Fibroblast of lung (primary cell): ENCODE data around the gene STX3. TPM values are rescaled to one million over a fixed set of nuclear protein-coding genes. Genes with fewer than 3 reads are reported as not detected.

Source experiments
- DNase-seq, 2 donors: peaks; one replicate each; pipeline versions ENCODE4 v3.0.0 to v3.0.0-alpha.2; 2010; ENCODE audit warnings: low read depth in 2 of 2
- H2AFZ ChIP-seq: 2 replicates; pipeline ENCODE4 v1.5.1; 2012; ENCODE audit warnings: low read length, control low read depth, inconsistent platforms
- H3K27ac ChIP-seq: 2 replicates; pipeline ENCODE4 v1.5.1; 2011; ENCODE audit warnings: low read length, control low read depth; ENCODE audit not compliant: insufficient read depth
- H3K27me3 ChIP-seq: 2 replicates; pipeline ENCODE4 v1.5.1; 2011; ENCODE audit warnings: mild to moderate bottlenecking, low read length; ENCODE audit not compliant: control insufficient read depth, insufficient read depth
- H3K36me3 ChIP-seq: 2 replicates; pipeline ENCODE4 v1.5.1; 2011; ENCODE audit warnings: low read length; ENCODE audit not compliant: control insufficient read depth, insufficient read depth
- H3K4me1 ChIP-seq: 2 replicates; pipeline ENCODE4 v1.5.1; 2011; ENCODE audit warnings: low read length; ENCODE audit not compliant: control insufficient read depth, insufficient read depth; ENCODE audit errors: extremely low read depth
- H3K4me2 ChIP-seq: 2 replicates; pipeline ENCODE4 v1.5.1; 2011; ENCODE audit warnings: low read length, control low read depth; ENCODE audit not compliant: insufficient read depth; ENCODE audit errors: extremely low read depth
- H3K4me3 ChIP-seq, 4 experiments: fragments of 200-600 bp in 1 of 4; sonication (generic) in 1 of 4; replicated peaks in 1 of 4; 2 replicates each; pipeline ENCODE4 v1.5.1; 2011 to 2016; ENCODE audit warnings: low read length in 4 of 4, low read depth in 3 of 4, mild to moderate bottlenecking in 3 of 4, control low read depth in 2 of 4, inconsistent platforms in 1 of 4, mixed read lengths in 1 of 4; ENCODE audit not compliant: insufficient read depth in 1 of 4; ENCODE audit errors: control extremely low read depth in 1 of 4
- H3K79me2 ChIP-seq: 2 replicates; pipeline ENCODE4 v1.5.1; 2012; ENCODE audit warnings: mild to moderate bottlenecking, low read length, inconsistent platforms; ENCODE audit not compliant: control insufficient read depth, insufficient read depth
- H3K9ac ChIP-seq: 2 replicates; pipeline ENCODE4 v1.5.1; 2011; ENCODE audit warnings: mild to moderate bottlenecking, low read length, control low read depth; ENCODE audit not compliant: insufficient read depth
- H3K9me3 ChIP-seq: 2 replicates; pipeline ENCODE4 v1.5.1; 2012; ENCODE audit warnings: low read depth, low read length; ENCODE audit not compliant: control insufficient read depth, insufficient read depth
- H4K20me1 ChIP-seq: 2 replicates; pipeline ENCODE4 v1.5.1; 2011; ENCODE audit warnings: low read length; ENCODE audit not compliant: control insufficient read depth, insufficient read depth; ENCODE audit errors: extremely low read depth
- EZH2 ChIP-seq: IDR thresholded peaks from 2 replicates; pipeline ENCODE4 v1.5.1; 2012; ENCODE audit warnings: low read length, control low read depth, mild to moderate bottlenecking; ENCODE audit errors: missing control alignments
- polyA plus RNA-seq, 2 donors: library from polyadenylated mRNA; depleted of rRNA in 1 of 2; stranded (reverse) in 1 of 2; unstranded in 1 of 2; fragments of >200 nt; gene quantifications; 2 replicates each; pipeline ENCODE4 v1.2.1, GENCODE V29; 2011 to 2012; ENCODE audit warnings: missing spikeins in 1 of 2
- total RNA-seq: library from RNA; depleted of rRNA; stranded (reverse); fragments of >200 nt; gene quantifications from 2 replicates; pipeline ENCODE4 v1.2.1, GENCODE V29; 2014
- TF ChIP-seq, protein P1 (sequence below), 2 donors: IDR thresholded peaks in 1 of 2; conservative IDR thresholded peaks in 1 of 2; 1 replicate in 1 of 2; 2 replicates in 1 of 2; pipeline ENCODE4 v1.5.1; 2011 to 2012; ENCODE audit warnings: low read length in 2 of 2, control low read depth in 1 of 2, inconsistent platforms in 1 of 2, low read depth in 1 of 2, mild to moderate bottlenecking in 1 of 2

Gene STX3
- total and polyA plus RNA-seq, 2 donors (not counting 1 experiment from before 2014, with no cell fraction given) = 19.0 to 21.9 TPM

DNA sequence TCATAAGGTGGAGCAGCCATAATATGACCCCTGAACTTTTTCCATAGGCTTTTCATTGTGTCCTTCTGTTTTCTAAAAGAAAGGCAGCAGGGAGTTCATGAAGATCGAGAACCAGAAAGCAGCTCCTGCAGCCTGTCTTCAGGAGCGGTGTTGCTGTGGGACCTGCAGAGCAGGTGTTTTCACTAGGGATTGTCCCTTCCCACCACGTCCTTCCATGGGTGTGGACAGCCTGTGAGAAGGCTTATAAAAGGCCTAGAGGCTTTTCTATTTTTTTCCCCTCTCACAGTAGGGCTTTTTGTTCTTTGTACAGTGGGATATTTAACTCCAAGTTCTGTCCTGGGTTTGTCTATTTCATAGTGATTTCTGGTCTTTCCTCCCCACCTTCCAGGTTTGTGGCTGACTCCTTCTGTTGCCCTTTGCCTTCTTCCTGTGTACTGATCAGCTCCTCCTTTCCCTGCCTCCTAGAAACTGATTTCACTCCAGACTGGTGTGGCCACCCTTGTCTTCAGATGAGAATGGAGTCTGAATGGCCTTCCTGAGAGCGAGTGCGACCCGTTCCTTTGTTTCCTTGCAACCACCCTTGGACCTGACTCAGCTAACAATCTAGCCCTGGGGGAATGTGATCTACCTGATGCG, 45.3 kb downstream of the STX3 start:
- Histone ChIP-seq H3K27ac (no peak overlapping the region), H3K4me1 (no peaks in the 10 kb centered on the region), H2AFZ (no peak overlapping the region), H3K4me3 (no peak overlapping the region), H3K27me3 (no peaks in the 10 kb centered on the region), H3K79me2 (no peaks in the 10 kb centered on the region), H4K20me1 (no peaks in the 10 kb centered on the region), H3K9me3 (no peaks in the 10 kb centered on the region), H3K36me3 (peaks cover 2% of the 10 kb centered on the region), H3K9ac (no peak overlapping the region), H3K4me2 (no peak overlapping the region)
- no peak for DNase-seq
- TF ChIP-seq, protein P1, sequence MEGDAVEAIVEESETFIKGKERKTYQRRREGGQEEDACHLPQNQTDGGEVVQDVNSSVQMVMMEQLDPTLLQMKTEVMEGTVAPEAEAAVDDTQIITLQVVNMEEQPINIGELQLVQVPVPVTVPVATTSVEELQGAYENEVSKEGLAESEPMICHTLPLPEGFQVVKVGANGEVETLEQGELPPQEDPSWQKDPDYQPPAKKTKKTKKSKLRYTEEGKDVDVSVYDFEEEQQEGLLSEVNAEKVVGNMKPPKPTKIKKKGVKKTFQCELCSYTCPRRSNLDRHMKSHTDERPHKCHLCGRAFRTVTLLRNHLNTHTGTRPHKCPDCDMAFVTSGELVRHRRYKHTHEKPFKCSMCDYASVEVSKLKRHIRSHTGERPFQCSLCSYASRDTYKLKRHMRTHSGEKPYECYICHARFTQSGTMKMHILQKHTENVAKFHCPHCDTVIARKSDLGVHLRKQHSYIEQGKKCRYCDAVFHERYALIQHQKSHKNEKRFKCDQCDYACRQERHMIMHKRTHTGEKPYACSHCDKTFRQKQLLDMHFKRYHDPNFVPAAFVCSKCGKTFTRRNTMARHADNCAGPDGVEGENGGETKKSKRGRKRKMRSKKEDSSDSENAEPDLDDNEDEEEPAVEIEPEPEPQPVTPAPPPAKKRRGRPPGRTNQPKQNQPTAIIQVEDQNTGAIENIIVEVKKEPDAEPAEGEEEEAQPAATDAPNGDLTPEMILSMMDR (conservative IDR thresholded peaks at IDR 0.05 in 1 of 2, IDR thresholded peaks at IDR 0.05 in 1 of 2; ENCODE audit: low read depth in 1 of 2, low read length in 2 of 2) = no peak

DNA sequence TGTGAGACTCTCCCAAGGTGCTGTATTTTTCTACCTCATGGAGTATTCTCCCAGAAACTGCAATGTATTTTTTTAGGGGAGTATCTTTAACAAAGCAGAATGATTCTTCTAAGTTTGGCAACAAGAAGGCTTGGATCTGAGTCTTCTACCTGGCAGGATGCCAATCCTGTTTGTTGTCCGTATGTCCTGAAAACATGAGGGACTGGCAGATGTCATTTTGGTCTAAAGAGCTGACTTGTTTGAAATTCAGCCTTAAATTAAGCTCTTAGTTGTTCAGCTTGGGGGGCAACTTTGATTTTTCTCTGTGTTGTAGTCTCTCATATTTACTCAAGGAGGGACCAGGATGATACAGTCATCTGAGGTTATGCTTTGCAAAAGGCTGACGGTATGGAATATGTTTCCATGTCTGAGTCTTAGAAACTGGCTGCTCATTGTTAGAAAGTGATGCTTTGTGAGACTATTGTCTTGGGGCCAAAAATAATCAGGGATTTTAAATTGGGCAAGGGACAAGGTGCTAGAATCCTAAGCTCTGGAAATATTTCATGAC, 46.1 kb downstream of the STX3 start:
- peaks cover 2% of the 10 kb centered on the region for H3K36me3 ChIP-seq
- H3K4me1 ChIP-seq = no peaks in the 10 kb centered on the region
- H2AFZ ChIP-seq = no peak overlapping the region
- TF ChIP-seq EZH2 = no peak
- TF ChIP-seq, protein P1 (conservative IDR thresholded peaks at IDR 0.05 in 1 of 2, IDR thresholded peaks at IDR 0.05 in 1 of 2; ENCODE audit: low read depth in 1 of 2, low read length in 2 of 2) = no peak
- H3K4me3 ChIP-seq = no peak overlapping the region
- H3K9me3 ChIP-seq = no peaks in the 10 kb centered on the region
- H3K27me3 ChIP-seq = no peaks in the 10 kb centered on the region
- H3K27ac ChIP-seq = no peak overlapping the region
- no peak overlapping the region for H3K4me2 ChIP-seq
- H4K20me1 ChIP-seq = no peaks in the 10 kb centered on the region
- H3K79me2 ChIP-seq = no peaks in the 10 kb centered on the region
- no peak for DNase-seq
- no peak overlapping the region for H3K9ac ChIP-seq

DNA sequence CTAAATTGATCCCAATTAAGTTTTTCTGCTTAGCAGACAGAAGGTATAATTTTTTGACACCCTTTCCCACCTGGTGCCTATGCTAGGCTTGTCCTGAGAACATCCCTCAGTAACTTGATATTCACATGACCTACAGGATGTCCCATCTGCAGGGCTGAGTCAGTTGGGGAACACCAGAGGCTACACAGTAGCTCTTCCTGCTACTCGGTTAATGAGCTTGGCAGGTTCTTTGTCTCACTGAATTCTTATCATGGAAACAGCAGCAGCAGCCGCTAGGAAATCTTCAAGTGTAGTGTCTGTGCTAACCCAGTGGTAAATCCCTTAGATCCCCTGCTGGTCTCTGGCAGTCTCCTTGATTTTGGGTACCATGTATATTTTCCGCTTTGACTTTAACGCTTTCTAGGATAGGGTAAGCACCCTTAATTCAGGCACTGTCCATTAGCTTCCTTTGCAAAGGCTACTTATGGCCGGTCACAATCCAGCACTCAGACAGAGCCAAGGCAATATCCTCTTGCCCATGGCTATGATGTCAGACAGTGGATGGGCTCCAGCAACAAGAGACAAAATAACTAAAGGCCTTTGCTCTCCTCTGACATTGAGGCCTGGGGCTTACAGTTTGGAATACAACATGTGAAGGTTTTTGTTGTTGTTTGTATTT, 46.9 kb downstream of the STX3 start:
- Histone ChIP-seq H3K9ac (no peak overlapping the region), H4K20me1 (no peaks in the 10 kb centered on the region), H3K9me3 (no peaks in the 10 kb centered on the region), H3K79me2 (no peaks in the 10 kb centered on the region), H3K4me1 (no peaks in the 10 kb centered on the region), H2AFZ (no peak overlapping the region), H3K27me3 (no peaks in the 10 kb centered on the region), H3K36me3 (peaks cover 7% of the 10 kb centered on the region), H3K4me2 (no peak overlapping the region), H3K4me3 (no peak overlapping the region), H3K27ac (no peak overlapping the region)
- TF ChIP-seq, protein P1 (conservative IDR thresholded peaks at IDR 0.05 in 1 of 2, IDR thresholded peaks at IDR 0.05 in 1 of 2; ENCODE audit: low read depth in 1 of 2, low read length in 2 of 2) = no peak
- no peak for TF ChIP-seq EZH2
- peak in 1 of 2 donors; percentile 43 for DNase-seq
